Measurements from ENCODE around the gene ANKRD2. TPM values are rescaled to one million over a fixed set of nuclear protein-coding genes. Genes with fewer than 3 reads are reported as not detected.
A peak's percentile ranks its signal among the peaks of the same experiment; 100 is the strongest.

The ANKRD2 gene
- total and polyA plus RNA-seq, 2 donors (not counting 3 experiments of a cell fraction or from before 2014, with no cell fraction given) = 1.6 to 1.8 TPM

DNA sequence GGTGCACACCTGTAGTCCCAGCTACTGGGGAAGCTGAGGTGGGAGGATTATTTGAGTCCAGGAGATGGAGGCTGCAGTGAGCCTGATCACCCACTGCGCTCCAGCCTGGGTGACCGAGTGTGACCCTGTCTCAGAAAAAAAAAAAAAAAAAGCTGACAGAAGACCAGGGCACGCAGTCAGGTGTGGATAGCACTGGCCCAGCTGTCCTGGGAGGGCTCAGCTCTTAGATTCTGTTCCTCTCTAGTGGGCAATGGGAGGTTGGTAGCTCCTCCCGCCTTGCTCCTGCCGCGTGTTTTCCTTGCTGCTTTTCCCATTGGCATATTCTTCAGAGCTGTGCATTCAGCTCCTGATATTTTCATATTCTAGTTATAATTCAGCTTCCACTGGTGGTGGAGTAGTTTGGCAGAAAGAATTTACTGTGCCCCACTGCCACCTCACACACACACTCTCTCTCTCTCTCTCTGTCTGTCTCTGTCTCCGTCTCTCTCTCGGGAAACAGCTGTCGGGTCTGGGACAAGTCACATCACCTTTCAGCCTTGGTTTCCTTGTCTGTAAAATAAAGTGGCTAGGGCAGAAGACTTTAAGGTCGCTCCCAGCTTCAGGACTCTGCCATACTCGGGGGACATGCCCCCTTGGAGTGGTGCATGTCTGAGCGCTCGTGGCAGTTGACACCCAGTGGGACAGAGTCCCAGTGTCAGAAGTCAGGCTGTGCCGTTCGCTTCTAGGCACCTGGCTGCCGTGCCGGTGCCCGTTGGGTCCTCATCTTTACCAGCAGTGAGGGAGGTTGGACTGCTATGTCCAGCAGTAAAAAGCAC, 25.9 kb upstream of the ANKRD2 start:
- H2AFZ ChIP-seq (ENCODE audit: low read depth, low read length) = no peak overlapping the region
- no peak overlapping the region for H3K4me2 ChIP-seq (ENCODE audit: insufficient read depth, low read length)
- no peaks in the 10 kb centered on the region for H3K79me2 ChIP-seq (ENCODE audit: control insufficient read depth, insufficient read depth, low read length)
- POLR2A ChIA-PET = no interaction called here
- no TSS peak for BruUV-seq (replicated peaks)
- H3K9me3 ChIP-seq (replicated peaks; ENCODE audit: control insufficient read depth, insufficient read depth, low read length) = no peaks in the 10 kb centered on the region
- FAIRE-seq (peak; percentile 26), DNase-seq (ENCODE audit: low read depth, low spot score) (peak; percentile 32)
- no peak overlapping the region for H3K9ac ChIP-seq (replicated peaks; ENCODE audit: extremely low read depth, insufficient read depth, low read length)
- no peak overlapping the region for H3K27ac ChIP-seq (ENCODE audit: insufficient read depth, low read depth, low read length)
- H4K20me1 ChIP-seq (replicated peaks; ENCODE audit: control insufficient read depth, extremely low read depth, insufficient read depth, low read length) = no peaks in the 10 kb centered on the region
- H3K36me3 ChIP-seq (ENCODE audit: control insufficient read depth in 2 of 2, extremely low read depth in 1 of 2, insufficient read depth in 2 of 2, low read length in 2 of 2) = peaks cover 0 to 2% of the 10 kb centered on the region in 2 experiments
- dilution Hi-C loops (cut with MboI; ENCODE audit: extremely low pct_ligation_motif_present, low sequenced_read_pairs) = no loop called here
- intact Hi-C loops (cut with micrococcal nuclease) = no loop called here
- TF ChIP-seq MAX (IDR thresholded peaks at IDR 0.05; ENCODE audit: insufficient read depth, insufficient read length) (no peak), CTCF (IDR thresholded peaks at IDR 0.05; ENCODE audit: extremely low read depth in 1 of 2, insufficient read depth in 1 of 2, low read depth in 1 of 2, low read length in 2 of 2) (no peak), FOS (IDR thresholded peaks at IDR 0.05; ENCODE audit: borderline replicate concordance, insufficient read depth, low read length) (no peak), POLR2AphosphoS5 (IDR thresholded peaks at IDR 0.05; ENCODE audit: insufficient read depth, low read depth, low read length) (no peak), GATA2 (IDR thresholded peaks at IDR 0.05; ENCODE audit: insufficient read depth, insufficient read length, low read depth, low read length) (no peak), POLR2A (IDR thresholded peaks at IDR 0.05; ENCODE audit: low read depth, low read length) (no peak), EZH2 (IDR thresholded peaks at IDR 0.05; ENCODE audit: borderline replicate concordance, low read depth, low read length, severe bottlenecking) (no peak), MYC (IDR thresholded peaks at IDR 0.05; ENCODE audit: low read depth, low read length) (no peak), JUN (IDR thresholded peaks at IDR 0.05; ENCODE audit: borderline replicate concordance, insufficient read depth, insufficient read length, low read depth) (no peak)
- no peaks in the 10 kb centered on the region for H3K9me1 ChIP-seq (replicated peaks; ENCODE audit: control insufficient read depth, extremely low read depth, insufficient read depth, low read length)
- peaks cover 35% of the 10 kb centered on the region for H3K4me1 ChIP-seq (ENCODE audit: control insufficient read depth, extremely low read depth, insufficient read depth, low read length)
- CTCF ChIA-PET = interaction anchor here (1.1 to 2.3 kb wide), 4 partner anchors 12 to 80 kb away, joined by 3 to 18 read pairs (median 4); no protein-coding TSS in a partner anchor
- no peaks in the 10 kb centered on the region for H3K27me3 ChIP-seq (ENCODE audit: control insufficient read depth in 2 of 2, insufficient read depth in 2 of 2, low read length in 2 of 2)
- no peak overlapping the region for H3K4me3 ChIP-seq (replicated peaks in 1 of 3; ENCODE audit: insufficient read depth in 1 of 3, low read depth in 1 of 3, low read length in 3 of 3)

Measured in endothelial cell of umbilical vein (primary cell).